Smooth muscle cell (in vitro differentiated cells): ENCODE measurements around the gene TMEM219. TPM values are rescaled to one million over a fixed set of nuclear protein-coding genes. Genes with fewer than 3 reads are reported as not detected.

ENCODE experiments used
- DNase-seq: peaks from one replicate; lab custom pipeline; 2025; ENCODE audit not compliant: unreplicated experiment; lab: John Stamatoyannopoulos, UW
- H2AFZ ChIP-seq: fragments of 200-600 bp; sonication (generic); 2 replicates; pipeline ENCODE4 v1.6.0; 2016; ENCODE audit warnings: antibody characterized with exemption, low read depth, mild to moderate bottlenecking
- H3F3A ChIP-seq: fragments of 200-600 bp; sonication (generic); 2 replicates; pipeline ENCODE4 v1.6.0; 2017; ENCODE audit warnings: antibody characterized with exemption, low read depth
- H3K27ac ChIP-seq: fragments of 200-600 bp; sonication (generic); 2 replicates; pipeline ENCODE4 v1.5.1; 2016; ENCODE audit warnings: low read depth, mild to moderate bottlenecking
- H3K27me3 ChIP-seq: fragments of 200-600 bp; sonication (generic); 2 replicates; pipeline ENCODE4 v1.6.1; 2016; ENCODE audit warnings: low read depth, mild to moderate bottlenecking
- H3K36me3 ChIP-seq: fragments of 200-600 bp; sonication (generic); 2 replicates; pipeline ENCODE4 v1.5.1; 2016; ENCODE audit warnings: low read depth
- H3K4me1 ChIP-seq: fragments of 200-600 bp; sonication (generic); 2 replicates; pipeline ENCODE4 v1.5.1; 2016; ENCODE audit warnings: low read depth
- H3K4me2 ChIP-seq: fragments of 200-600 bp; sonication (generic); 2 replicates; pipeline ENCODE4 v1.6.0; 2016; ENCODE audit warnings: mild to moderate bottlenecking
- H3K4me3 ChIP-seq: fragments of 200-600 bp; sonication (generic); 2 replicates; pipeline ENCODE4 v1.5.1; 2016; ENCODE audit warnings: mild to moderate bottlenecking
- H3K79me2 ChIP-seq: fragments of 200-600 bp; sonication (generic); 2 replicates; pipeline ENCODE4 v1.6.0; 2016; ENCODE audit warnings: low read depth, mild to moderate bottlenecking
- H3K9ac ChIP-seq: fragments of 200-600 bp; sonication (generic); 2 replicates; pipeline ENCODE4 v1.6.0; 2016; ENCODE audit warnings: low read depth
- H3K9me3 ChIP-seq: fragments of 200-600 bp; sonication (generic); replicated peaks from 2 replicates; pipeline ENCODE4 v1.5.1; 2016; ENCODE audit warnings: low read depth
- H4K20me1 ChIP-seq: fragments of 200-600 bp; sonication (generic); 2 replicates; pipeline ENCODE4 v1.6.0; 2016; ENCODE audit warnings: low read depth
- CTCF ChIP-seq: fragments of 200-600 bp; sonication (generic); IDR thresholded peaks from 2 replicates; pipeline ENCODE4 v1.5.1; 2017; ENCODE audit warnings: borderline replicate concordance, mild to moderate bottlenecking, antibody characterized with exemption; ENCODE audit not compliant: insufficient read depth, poor library complexity, severe bottlenecking
- WGBS: methylation state at CpG from one replicate; pipeline ENCODE4 v1.1.7; 2016; ENCODE audit warnings: low lambda C conversion rate; 5-methylcytosine and 5-hydroxymethylcytosine counted together
- polyA plus RNA-seq: library from polyadenylated mRNA; unstranded; fragments of >200 nt; fragmentation: Nextera tagmentation; extraction: Ambion mirVana; gene quantifications from 2 replicates; pipeline ENCODE4 v1.2.1, GENCODE V29; 2016
- total RNA-seq: library from RNA; depleted of rRNA; stranded (reverse); fragments of >200 nt; gene quantifications from 2 replicates; pipeline ENCODE4 v1.2.3, GENCODE V29; 2014

The TMEM219 gene
- total and polyA plus RNA-seq, 2 experiments from 2014 or later: 99.2 to 186 TPM

GRCh38 chr16:29991571-29991904, 29.7 kb downstream of the TMEM219 start:
- H3F3A ChIP-seq: peaks cover 4% of the 10 kb centered on the region
- TF ChIP-seq CTCF: no peak
- no peak overlapping the region for H3K27ac ChIP-seq
- no peaks in the 10 kb centered on the region for H4K20me1 ChIP-seq
- DNase-seq: no peak
- peaks cover 5% of the 10 kb centered on the region for H3K4me1 ChIP-seq
- H2AFZ ChIP-seq: no peak overlapping the region
- H3K9ac ChIP-seq: no peak overlapping the region
- H3K9me3 ChIP-seq: no peaks in the 10 kb centered on the region
- no peak overlapping the region for H3K4me3 ChIP-seq
- no peaks in the 10 kb centered on the region for H3K27me3 ChIP-seq
- H3K36me3 ChIP-seq: no peaks in the 10 kb centered on the region
- no peaks in the 10 kb centered on the region for H3K79me2 ChIP-seq
- H3K4me2 ChIP-seq: no peak overlapping the region
- 97% methylated on average over 5 of the region's 5 CpGs for WGBS

GRCh38 chr16:29992344-29992967, 30.6 kb downstream of the TMEM219 start:
- H3K36me3 ChIP-seq: no peaks in the 10 kb centered on the region
- no peaks in the 10 kb centered on the region for H4K20me1 ChIP-seq
- DNase-seq: no peak
- H2AFZ ChIP-seq: no peak overlapping the region
- H3F3A ChIP-seq: peaks cover 4% of the 10 kb centered on the region
- peaks cover 11% of the 10 kb centered on the region for H3K4me1 ChIP-seq
- TF ChIP-seq CTCF: no peak
- H3K27ac ChIP-seq: no peak overlapping the region
- H3K79me2 ChIP-seq: peaks cover 9% of the 10 kb centered on the region
- H3K4me3 ChIP-seq: no peak overlapping the region
- H3K9ac ChIP-seq: no peak overlapping the region
- no peaks in the 10 kb centered on the region for H3K9me3 ChIP-seq
- H3K27me3 ChIP-seq: no peaks in the 10 kb centered on the region
- WGBS: 92% methylated on average over 7 of the region's 7 CpGs
- no peak overlapping the region for H3K4me2 ChIP-seq

GRCh38 chr16:29993191-29993902, 31.5 kb downstream of the TMEM219 start:
- Histone ChIP-seq H3K9me3 (no peaks in the 10 kb centered on the region), H2AFZ (no peak overlapping the region), H3K27me3 (no peaks in the 10 kb centered on the region), H3K27ac (no peak overlapping the region), H3K4me1 (peaks cover 11% of the 10 kb centered on the region), H3K36me3 (no peaks in the 10 kb centered on the region), H3K9ac (no peak overlapping the region), H3F3A (peaks cover 4% of the 10 kb centered on the region), H3K79me2 (peaks cover 10% of the 10 kb centered on the region), H3K4me3 (no peak overlapping the region), H3K4me2 (no peak overlapping the region), H4K20me1 (no peaks in the 10 kb centered on the region)
- no peak for TF ChIP-seq CTCF
- 96% methylated on average over 25 of the region's 25 CpGs for WGBS
- DNase-seq: no peak
